ENCODE data around the gene INTS7.
"Not testable (repeated sequence)": the region's sequence is repeated elsewhere in the genome, so short reads cannot be mapped to it uniquely, and the experiment has no call there.

The INTS7 gene

GRCh38 chr1:211985556-211986264 is 49.6 kb downstream of the INTS7 start:
- DNase-seq (ENCODE audit: extremely low read depth in 1 of 2, low read depth in 1 of 2): no peak

- DNase-seq (ENCODE audit: extremely low read depth in 1 of 2, low read depth in 1 of 2): no peak
Measured at GRCh38 chr1:211978596-211978995, 56.8 kb downstream of the INTS7 start.

- DNase-seq (ENCODE audit: extremely low read depth in 1 of 2, low read depth in 1 of 2): no peak
Measured at GRCh38 chr1:211975152-211975941, 60.0 kb downstream of the INTS7 start.

- DNase-seq (ENCODE audit: extremely low read depth in 1 of 2, low read depth in 1 of 2): no peak
Measured at GRCh38 chr1:211973541-211973940, 61.8 kb downstream of the INTS7 start.

GRCh38 chr1:211968200-211968834 is 67.0 kb downstream of the INTS7 start:
- DNase-seq (ENCODE audit: extremely low read depth in 1 of 2, low read depth in 1 of 2): no peak

- DNase-seq (ENCODE audit: extremely low read depth in 1 of 2, low read depth in 1 of 2): no peak
Measured at GRCh38 chr1:211967704-211968103, 67.7 kb downstream of the INTS7 start.

- no peak for DNase-seq (ENCODE audit: extremely low read depth in 1 of 2, low read depth in 1 of 2)
Measured at GRCh38 chr1:211965108-211965805, 70.1 kb downstream of the INTS7 start.

GRCh38 chr1:211959680-211960079 is 75.7 kb downstream of the INTS7 start:
- DNase-seq (ENCODE audit: extremely low read depth in 1 of 2, low read depth in 1 of 2): no peak

- no peak for DNase-seq (ENCODE audit: extremely low read depth in 1 of 2, low read depth in 1 of 2)
Measured at GRCh38 chr1:211959221-211959620, 76.1 kb downstream of the INTS7 start.

GRCh38 chr1:211954028-211954427 is 81.3 kb downstream of the INTS7 start:
- not testable (repeated sequence) for DNase-seq (ENCODE audit: extremely low read depth in 1 of 2, low read depth in 1 of 2)

GRCh38 chr1:211953543-211953942 is 81.8 kb downstream of the INTS7 start:
- DNase-seq (ENCODE audit: extremely low read depth in 1 of 2, low read depth in 1 of 2): not testable (repeated sequence)

GRCh38 chr1:211952299-211952698 is 83.1 kb downstream of the INTS7 start:
- no peak for DNase-seq (ENCODE audit: extremely low read depth in 1 of 2, low read depth in 1 of 2)

GRCh38 chr1:211951856-211952255 is 83.5 kb downstream of the INTS7 start:
- DNase-seq (ENCODE audit: extremely low read depth in 1 of 2, low read depth in 1 of 2): no peak

GRCh38 chr1:211948377-211948776 is 87.0 kb downstream of the INTS7 start:
- no peak for DNase-seq (ENCODE audit: extremely low read depth in 1 of 2, low read depth in 1 of 2)

- no peak for DNase-seq (ENCODE audit: extremely low read depth in 1 of 2, low read depth in 1 of 2)
Measured at GRCh38 chr1:211947396-211948295, 87.7 kb downstream of the INTS7 start.

GRCh38 chr1:211944733-211945500 is 90.4 kb downstream of the INTS7 start:
- no peak for DNase-seq (ENCODE audit: extremely low read depth in 1 of 2, low read depth in 1 of 2)

GRCh38 chr1:211942583-211942982 is 92.8 kb downstream of the INTS7 start:
- no peak for DNase-seq (ENCODE audit: extremely low read depth in 1 of 2, low read depth in 1 of 2)

GRCh38 chr1:211939876-211940468 is 95.4 kb downstream of the INTS7 start:
- DNase-seq (ENCODE audit: extremely low read depth in 1 of 2, low read depth in 1 of 2): no peak

- no peak for DNase-seq (ENCODE audit: extremely low read depth in 1 of 2, low read depth in 1 of 2)
Measured at GRCh38 chr1:211938561-211938997, 96.8 kb downstream of the INTS7 start.

All from activated CD8-positive, alpha-beta memory T cell treated with anti-CD3 and anti-CD28 coated beads for 1 hour (primary cell).